Chondrocyte (in vitro differentiated cells): ENCODE measurements around the gene USP35. TPM values are rescaled to one million over a fixed set of nuclear protein-coding genes. Genes with fewer than 3 reads are reported as not detected.
A peak's percentile ranks its signal among the peaks of the same experiment; 100 is the strongest.
"Not testable (repeated sequence)": the region's sequence is repeated elsewhere in the genome, so short reads cannot be mapped to it uniquely, and the experiment has no call there.

Source experiments
- DNase-seq: peaks from one replicate; pipeline ENCODE4 v3.0.0; 2021; ENCODE audit warnings: mixed read lengths, low spot score
- H3K27ac Mint-ChIP-seq: one replicate; pipeline ENCODE4 v1.8.0; 2021; ENCODE audit warnings: mild to moderate bottlenecking, moderate library complexity, mixed read lengths; ENCODE audit not compliant: unreplicated experiment
- H3K27me3 Mint-ChIP-seq: 2 replicates; pipeline ENCODE4 v1.8.0; 2021; ENCODE audit warnings: low read depth, mixed read lengths
- H3K36me3 Mint-ChIP-seq: 2 replicates; pipeline ENCODE4 v1.8.0; 2021; ENCODE audit warnings: low read depth, mixed read lengths
- H3K4me1 Mint-ChIP-seq: 2 replicates; pipeline ENCODE4 v1.8.0; 2021; ENCODE audit warnings: low read depth, mild to moderate bottlenecking, mixed read lengths
- H3K4me3 Mint-ChIP-seq: one replicate; pipeline ENCODE4 v1.8.0; 2021; ENCODE audit warnings: mild to moderate bottlenecking, moderate library complexity, mixed read lengths; ENCODE audit not compliant: unreplicated experiment
- H3K9me3 Mint-ChIP-seq: 2 replicates; pipeline ENCODE4 v1.8.0; 2021; ENCODE audit warnings: low read depth, mixed read lengths
- CTCF ChIP-seq: fragments of 200-600 bp; sonication (generic); IDR thresholded peaks from 2 replicates; pipeline ENCODE4 v1.5.0; 2021; ENCODE audit warnings: antibody characterized with exemption, mild to moderate bottlenecking, moderate library complexity
- total RNA-seq: library from RNA; stranded (reverse); gene quantifications from 3 replicates; pipeline ENCODE4 v1.2.1, GENCODE V29; 2021

The USP35 gene
- total RNA-seq, 1 donor from 2014 or later = 14.0 TPM

GRCh38 chr11:78231962-78232501 lies 43.3 kb downstream of the USP35 start:
- H3K4me1 Mint-ChIP-seq = peaks cover 6% of the 10 kb centered on the region
- no peaks in the 10 kb centered on the region for H3K27me3 Mint-ChIP-seq
- no peaks in the 10 kb centered on the region for H3K9me3 Mint-ChIP-seq
- no peak for DNase-seq
- peak overlapping the region; percentile 24 for H3K27ac Mint-ChIP-seq
- H3K4me3 Mint-ChIP-seq = no peak overlapping the region
- peaks cover 4% of the 10 kb centered on the region for H3K36me3 Mint-ChIP-seq
- no peak for TF ChIP-seq CTCF

- H3K27ac Mint-ChIP-seq, H3K36me3 Mint-ChIP-seq, H3K9me3 Mint-ChIP-seq, DNase-seq, H3K4me1 Mint-ChIP-seq, H3K4me3 Mint-ChIP-seq, H3K27me3 Mint-ChIP-seq: not testable (repeated sequence)
Measured at GRCh38 chr11:78233046-78233445, 44.3 kb downstream of the USP35 start.

GRCh38 chr11:78234006-78234405 lies 45.3 kb downstream of the USP35 start:
- Mint-ChIP-seq H3K27ac (no peak overlapping the region), H3K9me3 (peaks cover 5% of the 10 kb centered on the region), H3K4me3 (no peak overlapping the region), H3K4me1 (peaks cover 6% of the 10 kb centered on the region), H3K36me3 (peaks cover 11% of the 10 kb centered on the region), H3K27me3 (no peaks in the 10 kb centered on the region)
- DNase-seq = no peak
- TF ChIP-seq CTCF = no peak

GRCh38 chr11:78237293-78238046 lies 48.8 kb downstream of the USP35 start:
- Mint-ChIP-seq H3K9me3 (peaks cover 22% of the 10 kb centered on the region), H3K4me3 (no peak overlapping the region), H3K4me1 (peaks cover under 1% of the 10 kb centered on the region), H3K27me3 (no peaks in the 10 kb centered on the region), H3K27ac (no peak overlapping the region), H3K36me3 (peaks cover 18% of the 10 kb centered on the region)
- TF ChIP-seq CTCF = no peak
- no peak for DNase-seq

GRCh38 chr11:78239781-78240180 lies 51.1 kb downstream of the USP35 start:
- Mint-ChIP-seq H3K9me3 (peaks cover 24% of the 10 kb centered on the region), H3K27ac (no peak overlapping the region), H3K4me1 (no peaks in the 10 kb centered on the region), H3K36me3 (peaks cover 18% of the 10 kb centered on the region), H3K27me3 (no peaks in the 10 kb centered on the region), H3K4me3 (no peak overlapping the region)
- no peak for DNase-seq
- no peak for TF ChIP-seq CTCF

- H3K4me1 Mint-ChIP-seq = no peaks in the 10 kb centered on the region
- DNase-seq = no peak
- TF ChIP-seq CTCF = no peak
- H3K27me3 Mint-ChIP-seq = no peaks in the 10 kb centered on the region
- peaks cover 30% of the 10 kb centered on the region for H3K9me3 Mint-ChIP-seq
- no peak overlapping the region for H3K27ac Mint-ChIP-seq
- H3K36me3 Mint-ChIP-seq = peaks cover 20% of the 10 kb centered on the region
- H3K4me3 Mint-ChIP-seq = no peak overlapping the region
Measured at GRCh38 chr11:78241475-78241874, 52.8 kb downstream of the USP35 start.
